Measurements from ENCODE around the gene TBX1.

Gene TBX1

GRCh38 chr22:19751497-19752245 is 8.9 kb upstream of the TBX1 start:
- DNase-seq (ENCODE audit: low spot score) (no peak), FAIRE-seq (no peak)

DNA sequence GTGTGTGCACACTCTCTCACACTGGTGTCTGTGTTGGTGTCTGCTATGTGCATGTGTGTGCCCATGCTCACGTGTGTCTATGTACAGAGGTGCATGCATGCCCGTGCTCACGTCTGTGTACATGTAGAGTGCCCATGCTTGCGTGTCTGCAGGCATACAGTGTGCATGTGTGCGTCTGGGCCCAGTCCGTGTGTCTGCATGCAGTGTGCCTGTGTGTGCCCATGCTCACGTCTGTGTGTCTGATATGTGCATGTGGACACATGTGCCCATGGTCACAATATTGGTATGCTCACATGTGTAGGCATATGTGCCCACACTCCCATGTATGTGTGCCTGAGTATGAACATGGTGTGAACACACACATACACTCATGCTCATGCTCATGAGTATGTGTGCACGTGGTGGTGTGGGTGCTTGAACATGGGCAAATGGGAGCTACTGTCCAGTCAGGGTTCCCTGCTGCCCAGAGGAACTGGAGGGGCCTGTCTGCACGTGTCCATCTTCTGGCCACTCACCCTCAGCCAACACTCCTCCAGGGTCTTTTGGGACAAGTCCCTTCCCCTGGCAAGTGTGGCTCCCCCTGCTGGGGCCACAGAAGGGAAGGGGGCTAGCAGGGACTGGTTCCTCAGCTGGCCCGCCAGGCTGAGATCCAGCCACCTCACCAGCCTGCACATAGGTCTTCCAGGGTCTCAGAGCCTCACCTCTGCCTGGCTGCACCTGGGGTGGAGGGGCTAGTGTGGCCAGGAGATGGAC is 7.3 kb upstream of the TBX1 start:
- FAIRE-seq (no peak), DNase-seq (ENCODE audit: low spot score) (no peak)

DNA sequence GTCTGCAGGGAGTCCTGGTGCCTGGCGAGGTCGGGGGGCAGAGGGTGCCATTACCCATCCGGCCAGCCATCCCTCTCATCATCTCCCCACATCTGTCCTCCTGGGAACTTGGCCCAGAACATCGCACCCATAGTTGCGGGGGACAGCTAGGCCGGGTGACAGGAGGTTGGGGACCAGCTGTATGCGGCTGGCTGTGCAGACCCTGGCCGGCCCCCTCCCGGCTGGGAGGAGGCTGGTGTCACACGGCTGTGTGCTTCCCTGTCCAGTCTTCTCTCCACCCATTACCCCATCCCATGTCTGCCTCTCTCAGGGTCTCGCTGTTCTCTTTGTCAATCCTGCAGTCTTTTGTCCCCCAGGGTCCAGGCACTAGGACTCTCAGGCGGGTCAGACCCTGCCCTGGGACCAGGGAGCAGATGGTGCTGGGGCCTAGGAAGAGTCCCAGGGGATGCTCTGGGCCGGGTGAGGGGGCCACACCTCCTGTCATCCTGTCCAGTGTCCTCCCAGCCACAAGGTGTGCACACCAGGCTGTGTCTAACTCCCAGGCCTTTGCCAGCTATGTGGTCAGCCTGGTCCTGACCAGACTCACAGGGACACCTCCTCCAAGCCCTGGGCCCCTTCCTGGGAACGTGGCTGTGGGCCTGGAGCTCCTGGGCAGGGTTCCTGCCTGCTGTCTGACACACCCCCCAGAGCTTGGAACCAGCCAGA is 6.4 kb upstream of the TBX1 start:
- FAIRE-seq, result no peak

GRCh38 chr22:19754701-19755144 is 5.9 kb upstream of the TBX1 start:
- no peak for DNase-seq (ENCODE audit: low spot score)

More for the DNA sequence above, 6.4 kb upstream of the TBX1 start:
- DNase-seq (ENCODE audit: low spot score), result no peak

DNA sequence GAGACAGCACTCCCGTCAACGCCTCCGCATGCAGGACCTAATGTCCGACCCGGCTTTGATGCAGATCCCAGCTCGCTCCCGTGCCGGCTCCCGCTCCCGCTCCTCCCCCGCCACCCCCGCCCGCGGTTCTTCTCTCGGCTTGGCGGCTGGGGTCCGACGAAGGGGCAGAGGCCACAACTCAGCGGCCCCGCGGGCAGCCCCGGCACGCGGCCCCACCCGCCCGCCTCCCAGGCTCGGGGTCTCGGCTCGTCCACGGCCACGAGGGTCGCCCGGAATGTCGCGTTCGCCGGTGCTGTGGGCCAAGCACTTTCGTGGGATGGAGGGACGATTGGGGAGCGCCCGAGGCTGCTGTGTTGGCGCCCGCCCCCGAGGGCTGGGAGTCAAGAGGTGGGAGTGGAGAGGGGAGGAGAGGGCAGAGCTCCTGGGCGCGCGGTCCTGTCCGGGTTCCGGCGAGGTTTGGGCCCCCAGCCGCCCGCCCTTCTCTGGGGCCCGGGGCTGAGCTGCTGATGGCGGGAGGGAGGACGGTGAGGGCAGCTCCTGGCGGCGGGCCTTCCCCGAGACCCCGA is 5.3 kb upstream of the TBX1 start:
- FAIRE-seq, result no peak
- no peak for DNase-seq (ENCODE audit: low spot score)

More at GRCh38 chr22:19754701-19755144, 5.9 kb upstream of the TBX1 start:
- no peak for FAIRE-seq

GRCh38 chr22:19755722-19756287 is 4.8 kb upstream of the TBX1 start:
- no peak for FAIRE-seq
- DNase-seq (ENCODE audit: low spot score), result no peak

DNA sequence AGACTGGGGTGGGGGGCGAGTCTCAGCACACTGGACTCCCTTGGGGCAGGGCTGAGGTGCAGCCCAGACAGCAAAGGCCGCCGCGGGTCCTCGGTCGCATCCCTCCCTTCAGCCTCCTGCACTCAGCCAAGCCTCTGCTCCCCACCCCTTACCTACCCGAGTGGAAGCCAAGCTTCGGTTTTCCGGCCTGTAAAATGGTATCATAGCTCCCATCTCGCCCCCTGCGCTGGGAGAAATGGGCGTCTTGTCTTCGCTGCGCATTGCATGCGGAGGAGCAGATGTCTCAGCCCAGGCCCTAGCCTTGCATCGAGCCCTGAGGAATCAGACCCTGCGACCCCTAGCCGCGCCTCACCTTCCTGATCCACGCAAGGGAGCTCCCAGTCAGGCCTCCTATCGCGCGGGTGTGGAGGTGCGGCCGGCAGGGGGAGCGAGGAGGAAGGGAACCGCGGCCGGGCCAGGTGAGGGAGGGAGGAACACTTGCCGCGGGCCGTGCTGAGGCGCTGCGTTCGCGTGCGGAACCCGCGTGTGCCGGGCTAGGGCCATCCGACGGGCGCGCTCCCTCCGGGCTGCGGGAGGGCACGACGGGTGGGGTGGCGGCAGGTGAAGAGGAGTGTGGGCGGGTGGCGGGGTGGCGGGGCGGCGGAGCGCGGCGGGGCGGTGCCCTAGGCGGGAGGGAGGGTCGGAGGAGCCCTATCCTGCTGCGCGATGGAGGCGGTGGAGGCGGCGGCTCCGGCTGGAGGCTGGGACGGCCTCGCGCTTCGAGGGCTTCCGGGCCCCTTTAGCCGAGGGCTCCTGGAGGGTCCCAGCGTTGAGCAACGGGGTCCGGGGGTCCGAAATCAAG is 4.1 kb upstream of the TBX1 start:
- DNase-seq (ENCODE audit: low spot score) (no peak), FAIRE-seq (no peak)

DNA sequence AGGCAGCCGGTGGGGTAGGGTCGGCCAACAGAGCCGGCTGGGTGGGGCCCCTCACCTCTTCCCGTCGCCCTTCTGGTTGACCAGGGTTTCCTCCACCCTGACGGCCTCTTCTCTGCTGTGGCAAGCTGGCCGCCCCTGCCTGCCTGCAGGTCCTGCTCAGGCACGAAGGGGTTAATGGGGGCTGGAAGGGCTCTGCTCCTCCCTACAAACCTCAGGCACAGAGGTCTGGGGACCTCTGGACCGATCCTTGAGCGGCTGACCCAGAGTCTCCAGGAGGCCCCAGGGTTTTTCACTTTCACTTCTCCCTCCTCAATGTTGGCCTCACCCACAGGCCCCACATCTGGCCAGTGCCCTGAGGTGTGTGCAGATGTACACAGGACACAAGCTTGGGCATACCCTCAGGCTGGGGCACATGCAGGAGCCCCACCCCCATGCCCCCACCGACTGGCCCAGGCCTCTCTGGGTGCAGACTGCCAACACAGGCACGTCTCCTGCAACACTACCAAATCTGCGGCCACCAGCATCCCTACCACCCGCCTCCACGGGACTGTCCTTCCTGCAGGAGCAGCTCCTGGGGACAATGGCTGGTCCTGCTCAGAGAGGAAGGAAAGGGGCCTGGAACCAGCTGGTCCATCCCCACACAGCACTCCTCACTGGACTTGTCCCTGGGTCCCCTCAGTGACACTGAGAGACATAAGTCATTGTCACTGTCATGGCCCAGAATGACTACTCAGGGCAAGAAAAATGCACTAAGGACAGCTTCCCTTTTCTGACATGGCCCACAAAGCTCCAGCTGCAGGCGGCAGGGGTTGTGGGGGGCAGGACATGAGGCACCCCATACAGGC is 3.2 kb upstream of the TBX1 start:
- no peak for DNase-seq (ENCODE audit: low spot score)
- no peak for FAIRE-seq

GRCh38 chr22:19757985-19758895 is 2.3 kb upstream of the TBX1 start:
- FAIRE-seq (no peak), DNase-seq (ENCODE audit: low spot score) (no peak)

DNA sequence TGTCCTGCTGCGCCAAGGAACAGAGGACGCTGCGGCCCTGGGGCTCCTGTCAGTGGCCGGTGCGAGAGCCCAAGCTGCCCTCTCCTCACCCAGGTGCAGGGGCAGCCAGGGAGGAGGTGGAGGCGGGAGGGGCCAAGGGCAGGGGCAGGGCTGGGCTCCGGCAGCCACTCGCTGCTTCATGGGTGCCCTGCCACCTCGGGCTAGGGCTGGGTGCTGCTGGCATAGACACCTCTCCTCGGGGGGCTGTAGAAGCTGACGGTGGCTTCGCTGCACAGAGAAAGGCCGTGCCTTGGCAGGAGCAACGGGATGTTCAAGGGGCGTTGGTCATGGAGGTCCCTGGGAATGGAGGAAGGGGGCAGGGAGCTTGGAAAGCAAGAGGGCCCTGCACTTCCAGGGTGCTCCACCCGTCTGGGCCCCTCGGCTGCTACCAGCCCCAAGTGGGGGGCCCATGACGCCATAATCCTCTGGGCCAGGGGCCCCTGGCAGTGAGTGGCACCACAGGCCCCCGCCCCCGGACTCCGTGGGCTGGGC is 1.6 kb upstream of the TBX1 start:
- DNase-seq (ENCODE audit: low spot score), result no peak
- no peak for FAIRE-seq

- FAIRE-seq (no peak), DNase-seq (ENCODE audit: low spot score) (no peak)
These were observed 1.0 kb upstream of the TBX1 start for GRCh38 chr22:19759427-19760057.

GRCh38 chr22:19760951-19761724 is 560 bp downstream of the TBX1 start:
- FAIRE-seq (no peak), DNase-seq (ENCODE audit: low spot score) (no peak)

DNA sequence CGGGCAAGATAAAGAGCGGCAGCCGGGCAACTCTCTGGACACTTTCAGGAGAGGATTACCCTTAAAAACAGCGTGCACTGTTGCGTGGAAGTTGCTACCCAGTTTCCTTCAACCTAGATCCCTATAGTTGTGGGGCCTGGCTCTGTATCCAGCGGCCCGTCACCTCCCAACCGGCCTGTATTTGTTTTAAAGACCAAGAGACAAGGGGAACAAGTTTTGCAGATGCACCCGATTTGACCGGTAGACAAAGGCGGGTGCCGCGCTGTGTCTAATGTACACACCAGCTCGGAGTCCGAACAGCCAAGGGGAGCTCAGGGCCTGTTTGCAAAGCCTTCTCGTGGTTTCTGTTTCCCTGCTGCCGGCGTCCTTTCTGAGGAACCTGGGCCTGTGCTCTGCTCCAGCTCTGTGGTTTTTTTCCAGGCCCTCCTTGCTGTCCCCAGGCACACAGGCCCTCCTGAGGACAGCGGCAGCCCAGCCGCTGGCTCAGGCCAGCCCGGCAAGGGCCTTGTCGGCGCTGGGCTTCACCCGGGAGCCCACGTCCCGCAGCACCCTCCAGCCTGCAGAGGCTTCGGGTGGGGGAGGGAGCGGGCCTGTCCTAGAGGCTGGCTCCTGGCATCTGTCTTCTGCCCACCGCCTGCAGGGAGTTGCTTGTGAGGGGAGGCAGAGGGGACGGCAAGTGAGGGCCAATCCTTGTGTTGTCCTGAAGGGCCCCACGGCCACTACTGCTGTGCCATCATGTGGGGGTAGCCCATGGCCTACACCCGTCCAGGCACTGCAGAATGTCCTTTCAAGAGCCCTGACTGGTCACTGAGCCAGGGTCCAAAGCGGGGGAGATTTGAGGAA is 1.4 kb downstream of the TBX1 start:
- DNase-seq (ENCODE audit: low spot score) (no peak), FAIRE-seq (no peak)

- FAIRE-seq (no peak), DNase-seq (ENCODE audit: low spot score) (no peak)
These were observed 2.2 kb downstream of the TBX1 start for GRCh38 chr22:19762568-19763457.
